ENCODE data around the gene PLA2G6.

Gene PLA2G6

GRCh38 chr22:38181453-38182200, at the start of gene PLA2G6:
PLA2G6 (minus strand) TSS chr22:38181830; CDS start chr22:38169426, 12,404 bp downstream.
- peak; percentile 99 for DNase-seq (ENCODE audit: low read depth)
- TF ChIP-seq CTCF (IDR thresholded peaks at IDR 0.05; ENCODE audit: control insufficient read depth, extremely low read depth, insufficient read depth): no peak
- peak within 1 kb of the TSS; percentile 73 for H3K4me3 ChIP-seq (ENCODE audit: low read depth, low read length)

- H3K4me3 ChIP-seq (ENCODE audit: low read depth, low read length): no peak overlapping the region
- TF ChIP-seq CTCF (IDR thresholded peaks at IDR 0.05; ENCODE audit: control insufficient read depth, extremely low read depth, insufficient read depth): no peak
- DNase-seq (ENCODE audit: low read depth): no peak
Measured at GRCh38 chr22:38230916-38231315, 49.3 kb upstream of the PLA2G6 start.

- peak; percentile 49 for TF ChIP-seq CTCF (IDR thresholded peaks at IDR 0.05; ENCODE audit: control insufficient read depth, extremely low read depth, insufficient read depth)
- H3K4me3 ChIP-seq (ENCODE audit: low read depth, low read length): no peak overlapping the region
- DNase-seq (ENCODE audit: low read depth): peak; percentile 52
Measured at GRCh38 chr22:38230108-38230825, 48.6 kb upstream of the PLA2G6 start.

GRCh38 chr22:38228873-38229740, 47.5 kb upstream of the PLA2G6 start:
- TF ChIP-seq CTCF (IDR thresholded peaks at IDR 0.05; ENCODE audit: control insufficient read depth, extremely low read depth, insufficient read depth): no peak
- H3K4me3 ChIP-seq (ENCODE audit: low read depth, low read length): no peak overlapping the region
- no peak for DNase-seq (ENCODE audit: low read depth)

GRCh38 chr22:38228326-38228872, 46.8 kb upstream of the PLA2G6 start:
- DNase-seq (ENCODE audit: low read depth): no peak
- H3K4me3 ChIP-seq (ENCODE audit: low read depth, low read length): no peak overlapping the region
- TF ChIP-seq CTCF (IDR thresholded peaks at IDR 0.05; ENCODE audit: control insufficient read depth, extremely low read depth, insufficient read depth): no peak

GRCh38 chr22:38226853-38227649, 45.4 kb upstream of the PLA2G6 start:
- no peak for TF ChIP-seq CTCF (IDR thresholded peaks at IDR 0.05; ENCODE audit: control insufficient read depth, extremely low read depth, insufficient read depth)
- no peak overlapping the region for H3K4me3 ChIP-seq (ENCODE audit: low read depth, low read length)
- DNase-seq (ENCODE audit: low read depth): no peak
